Glutamatergic neuron (in vitro differentiated cells): ENCODE measurements around the gene TCF15. TPM values are rescaled to one million over a fixed set of nuclear protein-coding genes. Genes with fewer than 3 reads are reported as not detected.

ENCODE experiments used
- DNase-seq: peaks from one replicate; pipeline ENCODE4 v3.0.0; 2022
- H3K27ac Mint-ChIP-seq: one replicate; pipeline ENCODE4 v1.8.0; 2020; ENCODE audit warnings: mild to moderate bottlenecking, mixed read lengths, inconsistent platforms; ENCODE audit not compliant: unreplicated experiment
- H3K27me3 Mint-ChIP-seq: one replicate; pipeline ENCODE4 v1.8.0; 2020; ENCODE audit warnings: mild to moderate bottlenecking, moderate library complexity, mixed read lengths, inconsistent platforms; ENCODE audit not compliant: unreplicated experiment
- H3K36me3 Mint-ChIP-seq: one replicate; pipeline ENCODE4 v1.8.0; 2020; ENCODE audit warnings: mild to moderate bottlenecking, mixed read lengths, inconsistent platforms; ENCODE audit not compliant: unreplicated experiment
- H3K4me1 Mint-ChIP-seq: one replicate; pipeline ENCODE4 v1.8.0; 2020; ENCODE audit warnings: mild to moderate bottlenecking, low read depth, mixed read lengths, inconsistent platforms; ENCODE audit not compliant: unreplicated experiment
- H3K4me3 Mint-ChIP-seq: one replicate; pipeline ENCODE4 v1.8.0; 2020; ENCODE audit warnings: mild to moderate bottlenecking, mixed read lengths, inconsistent platforms; ENCODE audit not compliant: unreplicated experiment
- H3K9me3 Mint-ChIP-seq: one replicate; pipeline ENCODE4 v1.8.0; 2020; ENCODE audit warnings: mild to moderate bottlenecking, moderate library complexity, mixed read lengths, inconsistent platforms; ENCODE audit not compliant: unreplicated experiment
- total RNA-seq: library from RNA; stranded (reverse); fragmentation: NEBNext Ultra II Directional; extraction: Animal tissue kit (Norgen Biotek cat#: 25700); gene quantifications from one replicate; pipeline ENCODE4 v1.2.1, GENCODE V29; 2021; ENCODE audit not compliant: unreplicated experiment
- TF ChIP-seq, protein P1 (sequence below): fragments of 200-600 bp; sonication (generic); IDR thresholded peaks from one replicate; pipeline ENCODE4 v1.5.0; 2021; ENCODE audit not compliant: partially characterized antibody, unreplicated experiment

TCF15 gene
- total RNA-seq, 1 donor from 2014 or later, result 19.7 TPM

DNA sequence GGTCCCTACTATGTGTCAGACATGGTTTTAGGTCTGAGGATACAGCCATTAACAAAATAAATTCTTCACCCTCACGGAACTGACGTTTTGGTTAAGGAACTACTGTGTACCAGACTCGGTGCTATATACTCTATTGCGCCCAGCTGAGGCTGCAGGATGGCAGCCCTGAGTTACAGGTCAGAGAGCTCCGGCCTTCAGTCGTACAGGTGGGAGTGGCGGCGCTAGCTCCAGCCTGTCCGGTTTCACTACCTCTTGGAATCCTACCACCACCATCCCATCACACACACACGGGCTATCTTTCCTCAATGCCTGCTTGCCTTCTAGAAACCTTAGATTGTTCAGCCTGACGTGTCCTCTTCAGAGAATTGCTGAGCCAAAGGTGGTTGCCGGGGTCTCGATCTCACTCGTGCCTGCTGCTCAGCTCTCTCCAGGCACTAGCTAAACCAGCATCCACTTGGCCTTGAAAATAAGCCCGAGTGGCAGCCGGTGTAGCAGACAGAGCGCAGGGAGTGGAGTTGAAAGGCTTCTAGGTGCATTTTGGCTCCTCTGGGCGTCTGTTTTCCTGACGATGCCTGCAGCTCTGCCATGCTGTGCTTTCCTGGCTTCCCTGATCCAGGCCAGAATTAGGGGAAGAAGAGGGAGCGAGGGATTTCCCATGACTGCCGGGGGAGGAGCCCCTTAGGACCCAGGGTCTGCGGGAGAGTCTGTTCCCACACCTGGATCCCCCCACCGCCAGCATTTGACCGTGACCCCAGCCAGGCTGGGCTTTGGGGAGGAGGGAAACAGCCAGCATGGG lies 1.1 kb upstream of the TCF15 start:
- Mint-ChIP-seq H3K9me3 (peaks cover 5% of the 10 kb centered on the region), H3K4me3 (peak overlapping the region; percentile 77), H3K27ac (no peak overlapping the region), H3K36me3 (no peaks in the 10 kb centered on the region), H3K4me1 (peaks cover 32% of the 10 kb centered on the region), H3K27me3 (peaks cover 16% of the 10 kb centered on the region)
- no peak for DNase-seq
- TF ChIP-seq, protein P1, sequence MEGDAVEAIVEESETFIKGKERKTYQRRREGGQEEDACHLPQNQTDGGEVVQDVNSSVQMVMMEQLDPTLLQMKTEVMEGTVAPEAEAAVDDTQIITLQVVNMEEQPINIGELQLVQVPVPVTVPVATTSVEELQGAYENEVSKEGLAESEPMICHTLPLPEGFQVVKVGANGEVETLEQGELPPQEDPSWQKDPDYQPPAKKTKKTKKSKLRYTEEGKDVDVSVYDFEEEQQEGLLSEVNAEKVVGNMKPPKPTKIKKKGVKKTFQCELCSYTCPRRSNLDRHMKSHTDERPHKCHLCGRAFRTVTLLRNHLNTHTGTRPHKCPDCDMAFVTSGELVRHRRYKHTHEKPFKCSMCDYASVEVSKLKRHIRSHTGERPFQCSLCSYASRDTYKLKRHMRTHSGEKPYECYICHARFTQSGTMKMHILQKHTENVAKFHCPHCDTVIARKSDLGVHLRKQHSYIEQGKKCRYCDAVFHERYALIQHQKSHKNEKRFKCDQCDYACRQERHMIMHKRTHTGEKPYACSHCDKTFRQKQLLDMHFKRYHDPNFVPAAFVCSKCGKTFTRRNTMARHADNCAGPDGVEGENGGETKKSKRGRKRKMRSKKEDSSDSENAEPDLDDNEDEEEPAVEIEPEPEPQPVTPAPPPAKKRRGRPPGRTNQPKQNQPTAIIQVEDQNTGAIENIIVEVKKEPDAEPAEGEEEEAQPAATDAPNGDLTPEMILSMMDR, result no peak

DNA sequence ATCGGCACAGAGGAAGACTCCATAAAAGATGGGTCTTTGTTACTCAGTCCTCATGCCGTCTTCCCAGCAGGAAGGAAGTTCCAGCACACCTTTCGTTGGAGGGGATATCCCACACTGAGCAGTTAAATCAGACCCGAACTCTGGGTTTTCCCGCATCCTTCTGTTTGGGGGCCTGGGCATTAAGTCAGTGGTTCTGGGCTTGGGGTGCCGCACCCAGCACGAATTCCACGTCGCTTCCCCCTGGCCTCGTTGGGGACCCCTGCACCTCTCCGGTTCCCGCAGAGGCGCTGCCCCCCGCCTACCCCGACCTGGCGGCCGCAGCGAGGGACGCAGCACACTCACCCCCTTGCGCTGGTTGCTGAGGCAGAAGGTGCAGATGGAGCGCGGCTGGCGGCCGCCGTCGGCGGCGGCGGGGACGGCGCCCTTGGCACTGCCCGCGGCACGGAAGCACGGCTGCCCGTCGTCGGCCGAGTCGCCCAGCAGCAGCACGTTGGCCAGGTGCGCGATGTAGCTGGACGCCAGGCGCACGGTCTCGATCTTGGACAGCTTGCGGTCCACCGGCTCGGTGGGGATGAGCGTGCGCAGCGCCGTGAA lies 641 bp downstream of the TCF15 start:
- Mint-ChIP-seq H3K9me3 (peaks cover 13% of the 10 kb centered on the region), H3K27me3 (peaks cover 21% of the 10 kb centered on the region), H3K36me3 (no peaks in the 10 kb centered on the region), H3K4me1 (peaks cover 50% of the 10 kb centered on the region), H3K27ac (peak overlapping the region; percentile 89), H3K4me3 (peak overlapping the region; percentile 85)
- TF ChIP-seq, protein P1, result no peak
- peak; percentile 44 for DNase-seq

DNA sequence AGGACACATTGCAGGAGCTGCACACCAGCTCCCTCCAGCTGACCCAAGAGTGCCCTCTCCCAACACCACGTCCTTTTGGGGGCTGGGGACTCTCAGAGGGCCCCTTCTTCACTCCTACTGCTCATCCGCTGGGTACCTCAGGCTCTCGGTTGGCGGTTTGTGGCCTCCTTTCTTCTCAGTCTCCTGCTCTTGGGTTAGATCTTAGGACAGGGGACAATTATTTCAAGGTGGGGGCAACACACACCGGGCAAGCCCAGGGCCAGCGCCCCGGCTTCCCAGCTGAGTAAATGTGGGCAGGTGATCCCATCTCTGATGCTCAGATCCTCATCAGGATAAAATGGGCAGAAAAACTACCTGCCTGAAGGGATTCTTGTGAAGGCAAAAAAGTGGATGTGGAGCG lies 1.1 kb downstream of the TCF15 start:
- H3K27ac Mint-ChIP-seq, result peak overlapping the region; percentile 89
- peak overlapping the region; percentile 85 for H3K4me3 Mint-ChIP-seq
- no peaks in the 10 kb centered on the region for H3K36me3 Mint-ChIP-seq
- H3K4me1 Mint-ChIP-seq, result peaks cover 54% of the 10 kb centered on the region
- H3K9me3 Mint-ChIP-seq, result peaks cover 13% of the 10 kb centered on the region
- no peak for DNase-seq
- TF ChIP-seq, protein P1, result no peak
- peaks cover 21% of the 10 kb centered on the region for H3K27me3 Mint-ChIP-seq

DNA sequence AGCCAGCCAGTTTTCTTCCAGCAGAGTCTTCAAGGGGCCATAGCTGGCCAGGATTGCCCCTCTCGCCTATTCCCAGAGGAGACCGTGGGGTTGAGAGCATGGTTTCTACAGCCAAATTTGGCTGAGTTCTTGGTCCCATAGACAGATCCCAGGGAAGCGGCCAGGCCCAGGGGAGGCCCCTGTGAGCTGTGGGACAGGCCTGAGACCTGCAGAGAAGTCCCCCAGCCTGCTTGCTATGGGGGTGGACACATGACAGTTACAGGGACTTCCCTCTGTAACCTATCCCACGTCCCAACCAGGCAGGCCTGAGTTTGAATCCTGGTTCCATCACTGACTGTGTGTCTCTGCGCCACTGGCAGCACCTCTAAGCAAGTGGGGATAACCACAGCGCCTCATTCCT lies 2.6 kb downstream of the TCF15 start:
- Mint-ChIP-seq H3K27ac (peak overlapping the region; percentile 89), H3K36me3 (no peaks in the 10 kb centered on the region), H3K4me1 (peaks cover 58% of the 10 kb centered on the region), H3K4me3 (peak overlapping the region; percentile 85), H3K9me3 (peaks cover 13% of the 10 kb centered on the region), H3K27me3 (peaks cover 16% of the 10 kb centered on the region)
- TF ChIP-seq, protein P1, result no peak
- no peak for DNase-seq

DNA sequence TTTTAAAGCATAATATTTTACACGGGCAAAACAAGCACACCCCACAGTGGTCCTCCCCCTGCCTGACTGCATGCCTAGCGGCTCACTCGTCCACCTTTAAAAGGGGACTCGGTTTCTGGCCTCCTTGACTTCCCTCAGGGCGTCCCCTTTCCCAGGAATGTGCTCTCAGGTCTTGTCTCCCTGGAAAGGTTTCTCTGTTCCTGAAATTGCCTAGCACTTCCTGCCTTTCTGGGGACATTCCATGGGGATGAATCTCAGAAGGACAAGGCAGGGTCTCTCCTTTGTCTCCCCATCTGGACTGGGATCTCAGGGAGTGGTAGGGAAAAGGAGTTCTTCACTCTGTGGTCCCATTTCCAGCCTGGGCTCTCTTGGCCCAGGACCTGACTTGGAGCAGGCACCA lies 4.9 kb downstream of the TCF15 start:
- no peak for DNase-seq
- Mint-ChIP-seq H3K9me3 (peaks cover 16% of the 10 kb centered on the region), H3K27me3 (peaks cover 11% of the 10 kb centered on the region), H3K4me3 (peak overlapping the region; percentile 83), H3K27ac (peak overlapping the region; percentile 91), H3K36me3 (no peaks in the 10 kb centered on the region), H3K4me1 (peaks cover 47% of the 10 kb centered on the region)
- TF ChIP-seq, protein P1, result no peak
